ENCODE results near the gene ARSJ.

DNA sequence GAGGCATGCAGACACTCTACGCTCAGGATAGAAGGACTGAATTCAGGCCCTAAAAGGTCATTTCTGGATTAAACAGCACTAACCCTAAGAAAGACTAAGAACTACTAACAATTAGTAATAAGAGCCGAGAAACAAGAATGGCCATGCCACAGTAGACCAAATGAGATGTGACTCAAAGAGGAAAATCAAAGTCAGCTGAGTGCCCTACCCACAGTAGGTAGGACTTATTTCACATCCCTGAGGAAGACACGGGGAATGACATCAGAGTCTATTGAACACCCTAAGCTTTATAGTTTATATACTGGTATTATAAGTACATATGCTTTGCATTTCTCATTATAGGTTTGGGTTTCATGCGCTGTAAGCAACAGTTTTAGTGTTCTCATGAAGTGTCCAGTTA, 2.7 kb upstream of the ARSJ start:
- TF ChIP-seq, protein P1, sequence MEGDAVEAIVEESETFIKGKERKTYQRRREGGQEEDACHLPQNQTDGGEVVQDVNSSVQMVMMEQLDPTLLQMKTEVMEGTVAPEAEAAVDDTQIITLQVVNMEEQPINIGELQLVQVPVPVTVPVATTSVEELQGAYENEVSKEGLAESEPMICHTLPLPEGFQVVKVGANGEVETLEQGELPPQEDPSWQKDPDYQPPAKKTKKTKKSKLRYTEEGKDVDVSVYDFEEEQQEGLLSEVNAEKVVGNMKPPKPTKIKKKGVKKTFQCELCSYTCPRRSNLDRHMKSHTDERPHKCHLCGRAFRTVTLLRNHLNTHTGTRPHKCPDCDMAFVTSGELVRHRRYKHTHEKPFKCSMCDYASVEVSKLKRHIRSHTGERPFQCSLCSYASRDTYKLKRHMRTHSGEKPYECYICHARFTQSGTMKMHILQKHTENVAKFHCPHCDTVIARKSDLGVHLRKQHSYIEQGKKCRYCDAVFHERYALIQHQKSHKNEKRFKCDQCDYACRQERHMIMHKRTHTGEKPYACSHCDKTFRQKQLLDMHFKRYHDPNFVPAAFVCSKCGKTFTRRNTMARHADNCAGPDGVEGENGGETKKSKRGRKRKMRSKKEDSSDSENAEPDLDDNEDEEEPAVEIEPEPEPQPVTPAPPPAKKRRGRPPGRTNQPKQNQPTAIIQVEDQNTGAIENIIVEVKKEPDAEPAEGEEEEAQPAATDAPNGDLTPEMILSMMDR (optimal IDR thresholded peaks at IDR 0.05 in 1 of 3, IDR thresholded peaks at IDR 0.05 in 1 of 3, conservative IDR thresholded peaks at IDR 0.05 in 1 of 3; ENCODE audit: extremely low read depth in 1 of 3, insufficient read depth in 2 of 3, low read length in 3 of 3): no peak
- TF ChIP-seq EZH2 (IDR thresholded peaks at IDR 0.05; ENCODE audit: low read length): no peak

Data from keratinocyte (primary cell).